HG03432 (cell line): ENCODE data around the gene HPS1.

Experiments used
- ATAC-seq: cut with Tn5 transposase; IDR thresholded peaks from one replicate; pipeline ENCODE4 v1.9.1; 2021; ENCODE audit warnings: mild to moderate bottlenecking, moderate library complexity; ENCODE audit not compliant: unreplicated experiment

The HPS1 gene

DNA sequence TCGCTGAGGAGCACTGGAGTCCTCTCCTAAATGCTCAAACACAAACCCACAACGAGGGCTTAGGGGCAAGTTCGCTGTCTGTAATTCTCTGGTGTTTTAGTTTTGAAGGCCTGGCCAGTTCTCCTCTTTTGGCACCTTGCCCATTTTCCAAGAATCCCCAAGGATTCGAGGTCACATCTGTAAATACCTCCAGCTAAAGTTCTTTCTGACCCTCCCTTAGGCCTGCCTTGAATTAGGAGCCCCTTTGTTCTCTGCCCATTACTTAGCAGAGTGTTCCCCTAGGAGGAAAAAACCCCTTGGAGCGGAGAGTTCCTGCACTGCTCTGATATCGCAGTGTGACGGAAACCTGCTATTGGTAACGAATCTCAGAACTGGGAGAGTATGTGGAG is 31.0 kb downstream of the HPS1 start:
- no peak for ATAC-seq

DNA sequence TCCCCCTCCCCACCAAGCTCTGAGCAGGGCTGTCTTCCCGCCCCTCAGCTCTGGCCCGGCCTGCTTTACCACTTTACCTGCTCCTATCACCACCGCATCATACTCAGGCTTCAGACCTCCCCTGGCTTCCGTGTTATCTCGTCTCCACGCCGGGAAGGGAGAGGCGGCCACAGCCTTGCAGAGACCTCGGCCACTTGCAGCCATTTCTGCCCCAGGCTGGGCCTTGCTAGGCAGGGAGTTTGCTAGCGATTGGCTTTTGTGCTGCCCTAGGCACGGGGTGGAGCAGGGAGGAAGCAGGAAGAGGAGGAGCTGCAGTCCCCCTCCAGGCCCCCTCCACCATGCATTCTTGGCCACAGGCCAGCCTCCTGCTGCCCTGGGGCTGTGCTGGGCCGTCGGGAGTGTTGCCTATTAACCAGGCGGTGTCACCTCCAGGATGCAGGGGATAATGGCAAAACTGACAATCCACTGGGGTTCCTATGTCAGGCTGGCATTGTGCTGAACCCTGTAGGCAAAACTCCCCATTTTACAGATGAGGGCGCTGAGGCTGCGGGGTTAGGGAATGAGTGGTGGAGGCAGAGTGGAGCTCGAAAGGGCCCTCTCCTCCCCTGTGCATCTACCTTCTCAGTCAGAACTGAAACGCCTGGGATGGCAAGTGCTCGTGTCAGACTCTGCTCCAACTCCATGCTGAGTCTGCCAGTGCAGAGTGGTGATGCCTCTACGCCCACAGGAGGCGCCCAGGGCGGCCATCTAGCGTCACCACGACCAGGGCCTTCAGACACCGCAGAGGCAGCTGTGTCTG is 31.6 kb downstream of the HPS1 start, which contains the start of gene PYROXD2:
PYROXD2 (minus strand) TSS at position 251 of the 799 bp plus-strand sequence; CDS start at position 204, 47 bp downstream.
- ATAC-seq = peak; percentile 66

DNA sequence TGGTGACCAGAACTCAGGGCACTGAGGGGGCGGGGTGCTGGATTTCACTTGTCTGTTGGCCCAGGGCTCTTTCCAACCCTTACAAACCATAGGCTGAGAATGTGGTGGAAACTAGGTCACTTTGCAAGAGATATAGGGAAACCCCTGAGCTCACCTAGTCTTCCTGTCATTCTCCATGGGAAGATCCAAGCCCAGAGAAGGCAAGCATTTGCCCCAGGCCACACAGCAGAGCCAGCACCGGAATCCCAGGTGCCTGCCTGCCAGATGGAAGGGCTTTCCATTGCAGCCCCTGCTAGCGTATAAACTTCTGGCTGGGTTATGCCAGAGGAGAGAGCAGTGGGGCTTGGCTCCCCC is 32.2 kb downstream of the HPS1 start:
- ATAC-seq = peak; percentile 3

GRCh38 chr10:98411768-98412167 is 35.0 kb downstream of the HPS1 start:
- no peak for ATAC-seq

- ATAC-seq = no peak
These were observed 35.6 kb downstream of the HPS1 start for GRCh38 chr10:98411166-98411565.

DNA sequence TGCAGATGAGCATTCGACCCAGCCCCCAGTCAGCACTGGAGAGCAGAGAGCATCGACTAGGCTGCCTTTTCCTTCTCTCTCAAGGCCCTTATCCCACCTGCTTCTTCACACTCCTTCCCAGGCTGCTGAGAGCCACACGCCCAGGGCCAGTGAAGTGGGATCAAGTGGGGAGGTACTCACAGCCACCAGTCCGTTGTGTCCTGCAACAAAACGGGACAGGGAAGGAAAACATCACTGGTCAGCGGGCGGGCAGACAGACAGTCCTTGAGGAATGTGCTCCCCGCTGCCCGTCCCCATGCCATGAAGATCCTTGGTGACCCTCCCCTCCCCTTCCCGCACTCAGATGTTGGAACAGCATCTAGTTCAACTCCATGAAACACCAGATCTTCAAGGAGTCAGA is 36.0 kb downstream of the HPS1 start:
- ATAC-seq = no peak

- ATAC-seq = no peak
These were observed 36.5 kb downstream of the HPS1 start for GRCh38 chr10:98410135-98410743.

DNA sequence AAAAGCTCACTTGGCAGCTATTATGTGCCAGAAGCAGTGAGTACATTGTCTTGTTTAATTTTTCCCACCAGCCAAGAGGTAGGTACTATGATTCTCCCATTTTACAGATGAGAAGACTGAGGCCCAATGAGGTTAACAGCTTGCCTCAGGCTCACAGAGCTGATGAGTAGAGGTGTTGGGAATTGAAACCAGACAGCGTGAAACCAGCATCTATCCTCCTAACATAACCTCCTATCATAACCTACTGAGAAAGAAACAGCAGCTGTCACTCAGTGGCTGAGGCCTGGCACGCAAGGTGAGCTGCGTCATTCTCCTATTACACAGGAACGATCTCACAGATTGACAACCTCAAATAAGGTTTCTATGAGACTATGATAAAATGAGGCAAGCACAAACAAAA is 37.9 kb downstream of the HPS1 start:
- ATAC-seq = peak; percentile 39

- no peak for ATAC-seq
These were observed 38.9 kb downstream of the HPS1 start for GRCh38 chr10:98407744-98408241.

DNA sequence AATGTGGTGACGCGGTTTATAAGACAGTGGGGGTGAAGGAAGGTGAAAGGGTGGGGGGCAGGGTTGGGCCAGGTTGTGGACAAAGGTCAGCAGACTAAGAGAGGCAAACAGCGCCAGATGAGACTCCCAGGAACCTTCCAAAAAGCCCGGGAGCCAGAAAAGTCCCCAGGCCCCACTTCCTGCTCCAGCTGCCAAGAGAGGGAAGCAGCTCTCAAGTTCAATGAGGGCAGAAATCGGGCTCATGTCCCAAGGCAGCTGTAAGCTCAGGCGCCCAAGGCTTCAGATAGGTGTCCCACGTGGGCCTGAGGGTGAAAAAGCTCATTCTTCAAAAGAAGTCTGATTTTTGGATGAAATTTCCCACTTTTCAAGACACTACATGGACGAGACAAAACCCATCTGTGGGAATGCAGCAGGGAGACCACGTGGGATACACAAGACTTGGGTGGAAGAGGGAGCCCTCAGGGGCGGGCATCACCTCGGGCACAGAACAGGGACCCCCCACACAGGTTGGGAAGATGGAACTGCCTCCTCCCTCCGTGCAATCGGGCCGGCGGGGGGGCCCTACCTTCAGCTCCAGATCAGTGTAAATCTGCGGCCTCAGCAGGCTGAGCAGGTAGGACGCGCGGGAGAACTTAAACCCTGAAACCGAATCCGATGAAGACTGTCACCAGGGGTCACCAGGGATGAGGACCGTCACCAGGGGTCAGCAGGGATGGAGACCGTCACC is 39.6 kb downstream of the HPS1 start:
- no peak for ATAC-seq

DNA sequence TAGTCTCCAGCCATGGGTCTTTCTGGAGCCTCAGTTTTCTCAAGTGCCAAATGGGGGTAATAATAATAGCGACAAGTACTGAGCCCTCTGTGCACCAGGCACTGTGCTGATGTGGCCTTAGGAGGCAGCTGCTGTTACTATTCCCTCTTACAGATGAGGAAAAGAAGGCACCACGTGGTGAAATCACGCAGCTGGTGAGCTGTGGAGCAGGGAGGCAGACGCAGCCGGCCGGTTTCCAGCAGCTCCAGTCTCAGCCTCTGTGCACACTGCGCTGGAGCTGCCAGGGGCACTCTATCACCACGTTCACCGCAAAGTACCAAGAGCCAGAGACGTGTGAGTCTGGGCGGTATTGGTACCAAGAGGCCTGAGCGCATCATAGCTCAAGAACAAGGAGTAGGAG is 41.3 kb downstream of the HPS1 start:
- ATAC-seq = no peak

DNA sequence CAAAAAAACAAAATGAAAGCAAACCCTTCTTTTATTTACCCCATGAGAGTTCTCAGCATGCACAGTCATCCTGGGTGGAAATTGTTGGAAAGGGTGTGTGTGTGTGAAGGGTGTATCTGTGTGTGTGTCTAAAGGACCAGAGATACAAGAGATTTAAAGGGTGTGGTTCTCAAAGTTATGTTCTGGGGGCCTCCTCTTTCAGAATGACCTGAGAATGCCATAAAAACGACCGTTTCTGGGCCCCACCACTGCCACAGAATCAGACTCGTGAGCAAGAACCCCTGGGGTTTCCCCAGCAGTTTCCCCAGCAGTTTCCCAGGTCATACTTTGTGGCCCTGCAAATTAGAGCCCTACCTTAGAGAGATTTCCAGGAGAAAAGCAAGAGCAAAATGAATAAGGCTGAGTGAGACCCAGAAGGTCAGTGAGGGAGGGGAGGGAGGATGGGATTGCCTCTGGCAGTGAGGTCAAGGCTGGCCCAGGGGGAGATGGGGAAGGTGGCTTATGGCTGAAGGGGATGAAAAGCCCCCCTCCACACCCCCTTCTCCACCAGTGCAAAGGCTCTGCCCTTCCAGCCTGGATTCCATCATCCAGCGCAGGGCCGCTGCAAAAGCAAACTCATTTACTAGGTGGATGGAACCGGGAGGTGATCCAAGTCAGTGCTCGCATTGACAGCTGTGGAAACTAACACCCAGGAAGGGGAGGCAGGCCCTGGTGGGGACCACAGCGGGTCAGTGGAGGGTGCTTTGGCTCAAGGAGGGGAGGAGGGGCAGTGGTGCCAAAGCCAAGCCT is 42.0 kb downstream of the HPS1 start:
- ATAC-seq = peak; percentile 70

DNA sequence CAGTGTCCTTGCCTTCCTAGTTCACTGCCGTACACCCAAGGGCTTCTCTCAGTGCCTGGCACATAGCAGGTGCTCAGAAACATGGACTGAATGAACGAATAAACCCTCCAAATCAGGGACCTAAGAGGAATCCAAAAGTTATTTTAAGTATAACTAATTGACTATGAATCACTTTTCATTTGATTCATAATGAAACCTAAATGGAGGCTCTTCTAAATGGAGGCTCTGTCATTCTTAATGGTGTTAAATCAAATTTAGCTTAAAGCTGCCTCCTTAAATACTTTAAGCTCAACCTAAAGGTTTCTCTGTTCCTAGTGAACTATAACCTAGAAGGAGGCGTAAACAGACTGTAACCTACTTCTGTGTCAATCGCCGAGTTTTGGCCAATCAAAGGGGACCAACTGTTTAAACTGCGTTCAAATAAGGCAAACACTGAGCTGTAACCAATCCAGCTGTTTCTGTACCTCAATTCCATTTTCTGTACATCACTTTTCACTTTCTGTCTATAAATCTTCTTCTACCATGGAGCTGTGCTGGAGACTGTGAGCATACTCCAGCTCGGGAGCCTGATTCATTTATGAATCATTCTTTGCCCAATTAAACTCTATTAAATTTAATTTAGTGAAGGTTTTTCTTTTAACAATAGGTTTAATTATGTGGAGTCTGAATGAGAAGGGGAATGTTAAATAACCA is 42.8 kb downstream of the HPS1 start:
- no peak for ATAC-seq

- no peak for ATAC-seq
These were observed 43.6 kb downstream of the HPS1 start for GRCh38 chr10:98402931-98403718.

- ATAC-seq = no peak
These were observed 44.3 kb downstream of the HPS1 start for GRCh38 chr10:98402478-98402877.

DNA sequence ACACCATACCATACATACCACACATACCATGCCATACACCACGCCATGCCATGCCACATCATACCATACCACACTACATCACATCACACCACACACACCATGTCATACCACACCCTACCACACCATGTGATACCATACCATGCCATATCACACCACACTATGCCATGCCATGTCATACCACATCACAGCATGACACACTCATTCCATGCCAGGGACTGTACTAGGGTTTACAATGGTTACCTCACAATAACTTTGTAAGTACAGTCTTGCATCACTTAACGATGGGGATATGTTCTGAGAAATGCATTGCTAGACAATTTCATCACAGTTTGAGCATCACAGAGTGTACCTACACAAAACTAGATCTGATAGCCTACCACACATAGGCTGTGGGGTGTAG is 46.3 kb downstream of the HPS1 start:
- ATAC-seq = no peak

GRCh38 chr10:98399784-98400183 is 47.0 kb downstream of the HPS1 start:
- ATAC-seq = no peak

GRCh38 chr10:98397089-98397600 is 49.6 kb downstream of the HPS1 start:
- no peak for ATAC-seq
